HEK293T (cell line): Measurements from ENCODE around the gene MID1IP1.

Source experiments
- BHLHE40 ChIP-seq: fragments of 450-650 bp; IDR thresholded peaks from 2 replicates; pipeline ENCODE4 v1.6.1; 2016; ENCODE audit warnings: mild to moderate bottlenecking, moderate library complexity, borderline replicate concordance
- ELF4 ChIP-seq: fragments of 450-650 bp; IDR thresholded peaks from 2 replicates; pipeline ENCODE4 v1.6.1; 2017; ENCODE audit warnings: antibody characterized with exemption
- FOXA1 ChIP-seq: fragments of 450-650 bp; IDR thresholded peaks from 2 replicates; pipeline ENCODE4 v1.6.1; 2016; ENCODE audit warnings: mild to moderate bottlenecking
- HDGF ChIP-seq: fragments of 450-650 bp; IDR thresholded peaks from 2 replicates; pipeline ENCODE4 v1.6.1; 2017; ENCODE audit warnings: antibody characterized with exemption, borderline replicate concordance
- NFRKB ChIP-seq: fragments of 450-650 bp; IDR thresholded peaks from 2 replicates; pipeline ENCODE4 v1.6.1; 2016; ENCODE audit warnings: mild to moderate bottlenecking, moderate library complexity
- SP1 ChIP-seq: fragments of 450-650 bp; IDR thresholded peaks from 2 replicates; pipeline ENCODE4 v1.6.1; 2017
- SUZ12 ChIP-seq: fragments of 450-650 bp; IDR thresholded peaks from 2 replicates; pipeline ENCODE4 v1.6.1; 2016; ENCODE audit warnings: mild to moderate bottlenecking
- ZNF384 ChIP-seq: fragments of 450-650 bp; IDR thresholded peaks from 2 replicates; pipeline ENCODE4 v1.6.1; 2016

- no peak for TF ChIP-seq SUZ12
- no peak for TF ChIP-seq ELF4
- TF ChIP-seq ZNF384: no peak
- no peak for TF ChIP-seq SP1
- TF ChIP-seq HDGF: no peak
- no peak for TF ChIP-seq NFRKB
- no peak for TF ChIP-seq FOXA1
- no peak for TF ChIP-seq BHLHE40
Observed at GRCh38 chrX:38848671-38849455, 47.6 kb downstream of the MID1IP1 start.
